ENCODE measurements around the gene ZFPL1. TPM values are rescaled to one million over a fixed set of nuclear protein-coding genes. Genes with fewer than 3 reads are reported as not detected.

Gene ZFPL1
- total and polyA plus RNA-seq, 2 donors (not counting 3 experiments of a cell fraction or from before 2014, with no cell fraction given), result 37.6 to 139 TPM

- Histone ChIP-seq H3K79me2 (ENCODE audit: control insufficient read depth, insufficient read depth, low read length) (peaks cover 14% of the 10 kb centered on the region), H2AFZ (ENCODE audit: low read depth, low read length) (no peak overlapping the region), H3K9ac (replicated peaks; ENCODE audit: extremely low read depth, insufficient read depth, low read length) (no peak overlapping the region), H3K9me1 (replicated peaks; ENCODE audit: control insufficient read depth, extremely low read depth, insufficient read depth, low read length) (no peaks in the 10 kb centered on the region), H3K27ac (ENCODE audit: insufficient read depth, low read depth, low read length) (no peak overlapping the region), H3K4me1 (ENCODE audit: control insufficient read depth, extremely low read depth, insufficient read depth, low read length) (peaks cover 12% of the 10 kb centered on the region), H3K9me3 (replicated peaks; ENCODE audit: control insufficient read depth, insufficient read depth, low read length) (no peaks in the 10 kb centered on the region), H3K27me3 (ENCODE audit: control insufficient read depth in 2 of 2, insufficient read depth in 2 of 2, low read length in 2 of 2) (no peaks in the 10 kb centered on the region), H4K20me1 (replicated peaks; ENCODE audit: control insufficient read depth, extremely low read depth, insufficient read depth, low read length) (no peaks in the 10 kb centered on the region), H3K4me2 (ENCODE audit: insufficient read depth, low read length) (no peak overlapping the region), H3K36me3 (ENCODE audit: control insufficient read depth in 2 of 2, extremely low read depth in 1 of 2, insufficient read depth in 2 of 2, low read length in 2 of 2) (peaks cover 11 to 51% of the 10 kb centered on the region in 2 experiments), H3K4me3 (replicated peaks in 1 of 3; ENCODE audit: insufficient read depth in 1 of 3, low read depth in 1 of 3, low read length in 3 of 3) (no peak overlapping the region)
- no peak for TF ChIP-seq MYC (IDR thresholded peaks at IDR 0.05; ENCODE audit: low read depth, low read length)
- TF ChIP-seq, protein P1, sequence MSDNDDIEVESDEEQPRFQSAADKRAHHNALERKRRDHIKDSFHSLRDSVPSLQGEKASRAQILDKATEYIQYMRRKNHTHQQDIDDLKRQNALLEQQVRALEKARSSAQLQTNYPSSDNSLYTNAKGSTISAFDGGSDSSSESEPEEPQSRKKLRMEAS (IDR thresholded peaks at IDR 0.05; ENCODE audit: insufficient read depth, insufficient read length), result no peak
- no peak for TF ChIP-seq EZH2 (IDR thresholded peaks at IDR 0.05; ENCODE audit: borderline replicate concordance, low read depth, low read length, severe bottlenecking)
- TF ChIP-seq CTCF (IDR thresholded peaks at IDR 0.05; ENCODE audit: extremely low read depth in 1 of 2, insufficient read depth in 1 of 2, low read depth in 1 of 2, low read length in 2 of 2), result no peak
- TF ChIP-seq GATA2 (IDR thresholded peaks at IDR 0.05; ENCODE audit: insufficient read depth, insufficient read length, low read depth, low read length), result no peak
- TF ChIP-seq POLR2A (IDR thresholded peaks at IDR 0.05; ENCODE audit: low read depth, low read length), result no peak
- no peak for TF ChIP-seq JUN (IDR thresholded peaks at IDR 0.05; ENCODE audit: borderline replicate concordance, insufficient read depth, insufficient read length, low read depth)
- TF ChIP-seq POLR2AphosphoS5 (IDR thresholded peaks at IDR 0.05; ENCODE audit: insufficient read depth, low read depth, low read length), result no peak
- FAIRE-seq, result no peak
- dilution Hi-C loops (cut with MboI; ENCODE audit: extremely low pct_ligation_motif_present, low sequenced_read_pairs), result no loop called here
- no TSS peak for BruUV-seq (replicated peaks)
- DNase-seq (ENCODE audit: low read depth, low spot score), result no peak
- POLR2A ChIA-PET, result no interaction called here
- CTCF ChIA-PET, result interaction anchor here (1.1 to 2.0 kb wide), 3 partner anchors 13 to 199 kb away, joined by 3 to 7 read pairs (median 4); partner anchors contain the start of gene ZNHIT2
- intact Hi-C loops (cut with micrococcal nuclease), result no loop called here
These were observed 46.8 kb downstream of the ZFPL1 start for GRCh38 chr11:65130631-65131416.

Data from endothelial cell of umbilical vein (primary cell).